Ammon's horn (tissue), 1 donor: ENCODE measurements around the gene SRSF12.

Source experiments
- DNase-seq: peaks from one replicate; pipeline ENCODE4 v3.0.0-alpha.2; 2016; ENCODE audit warnings: low spot score

The SRSF12 gene

GRCh38 chr6:89117211-89118108 lies at the start of gene SRSF12:
Gene SRSF12 (minus strand): TSS chr6:89118071. CDS start chr6:89117887, 184 bp downstream.
- DNase-seq: peak; percentile 29

GRCh38 chr6:89162047-89162371 lies 44.1 kb upstream of the SRSF12 start:
- no peak for DNase-seq

- no peak for DNase-seq
These were observed 43.6 kb upstream of the SRSF12 start for GRCh38 chr6:89161326-89162046.

- no peak for DNase-seq
These were observed 42.6 kb upstream of the SRSF12 start for GRCh38 chr6:89160331-89161092.

DNA sequence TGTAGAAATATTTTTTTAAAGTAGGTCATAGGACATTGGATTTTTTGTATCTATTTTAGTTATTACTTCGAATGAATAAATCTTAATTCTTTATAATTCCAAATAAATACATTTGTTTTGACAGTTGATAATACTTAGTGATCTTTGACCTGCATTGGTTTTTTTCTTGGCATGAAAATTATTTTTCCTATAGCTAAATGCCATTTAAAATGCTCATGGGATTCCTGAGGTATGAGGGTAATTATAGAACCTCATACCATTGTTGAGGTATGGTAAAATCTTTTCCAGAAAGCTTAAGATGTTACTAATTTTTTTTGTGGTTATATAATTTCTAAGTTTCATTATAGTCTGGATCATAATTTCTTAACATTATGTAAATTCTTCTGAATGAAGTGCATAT lies 36.3 kb upstream of the SRSF12 start:
- no peak for DNase-seq

- DNase-seq: no peak
These were observed 30.3 kb upstream of the SRSF12 start for GRCh38 chr6:89148016-89148750.

DNA sequence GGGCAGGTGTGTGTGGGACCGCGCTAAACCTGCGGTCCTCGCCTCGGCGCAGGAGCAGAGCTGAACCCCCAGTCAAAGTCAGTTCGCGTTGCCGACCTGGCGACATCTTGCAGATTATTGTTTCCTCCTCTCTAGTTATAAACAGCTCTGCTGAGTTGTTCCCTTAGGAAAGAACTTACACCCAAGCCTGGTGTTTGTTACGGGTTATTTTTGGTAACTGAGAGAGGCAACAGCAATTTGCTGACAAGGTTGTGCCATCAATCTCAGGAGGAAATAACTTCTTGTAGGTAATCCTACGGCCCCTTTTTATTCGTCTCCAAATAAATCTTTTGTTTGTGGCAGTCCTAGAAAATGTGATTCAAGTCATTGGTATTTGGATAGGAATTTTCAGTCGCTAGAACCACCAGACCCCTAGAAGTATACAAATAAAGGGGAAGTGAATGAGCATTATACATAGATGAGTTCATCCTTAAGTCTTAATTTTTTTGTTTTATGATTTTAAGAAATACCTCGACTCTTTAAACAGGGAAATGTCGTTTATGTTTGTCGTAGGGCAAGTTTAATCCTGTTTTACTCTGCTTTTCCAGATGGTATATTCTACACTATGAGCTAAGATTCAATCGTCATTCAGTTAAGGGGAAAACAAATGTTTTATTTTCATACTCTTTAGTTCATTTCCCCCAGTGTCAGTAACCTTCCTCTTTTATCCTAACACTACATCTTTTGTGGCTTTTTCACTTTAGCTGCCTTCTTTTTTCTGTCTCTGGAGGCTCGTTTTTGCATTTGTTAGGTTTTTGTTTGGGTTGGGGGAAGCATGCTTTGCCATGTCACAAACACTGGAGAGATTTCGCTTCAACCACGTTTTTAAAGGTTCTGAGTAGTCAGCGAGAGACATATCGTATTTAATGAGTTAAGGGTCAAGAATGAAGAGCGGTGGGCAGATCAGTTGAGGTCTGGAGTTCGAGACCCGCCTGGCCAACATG lies 29.1 kb upstream of the SRSF12 start:
- DNase-seq: peak; percentile 16

GRCh38 chr6:89145956-89146717 lies 28.3 kb upstream of the SRSF12 start, which contains the start of gene PM20D2:
Gene PM20D2 (plus strand): TSS chr6:89146055. CDS start chr6:89146145, 90 bp downstream.
- peak; percentile 48 for DNase-seq

DNA sequence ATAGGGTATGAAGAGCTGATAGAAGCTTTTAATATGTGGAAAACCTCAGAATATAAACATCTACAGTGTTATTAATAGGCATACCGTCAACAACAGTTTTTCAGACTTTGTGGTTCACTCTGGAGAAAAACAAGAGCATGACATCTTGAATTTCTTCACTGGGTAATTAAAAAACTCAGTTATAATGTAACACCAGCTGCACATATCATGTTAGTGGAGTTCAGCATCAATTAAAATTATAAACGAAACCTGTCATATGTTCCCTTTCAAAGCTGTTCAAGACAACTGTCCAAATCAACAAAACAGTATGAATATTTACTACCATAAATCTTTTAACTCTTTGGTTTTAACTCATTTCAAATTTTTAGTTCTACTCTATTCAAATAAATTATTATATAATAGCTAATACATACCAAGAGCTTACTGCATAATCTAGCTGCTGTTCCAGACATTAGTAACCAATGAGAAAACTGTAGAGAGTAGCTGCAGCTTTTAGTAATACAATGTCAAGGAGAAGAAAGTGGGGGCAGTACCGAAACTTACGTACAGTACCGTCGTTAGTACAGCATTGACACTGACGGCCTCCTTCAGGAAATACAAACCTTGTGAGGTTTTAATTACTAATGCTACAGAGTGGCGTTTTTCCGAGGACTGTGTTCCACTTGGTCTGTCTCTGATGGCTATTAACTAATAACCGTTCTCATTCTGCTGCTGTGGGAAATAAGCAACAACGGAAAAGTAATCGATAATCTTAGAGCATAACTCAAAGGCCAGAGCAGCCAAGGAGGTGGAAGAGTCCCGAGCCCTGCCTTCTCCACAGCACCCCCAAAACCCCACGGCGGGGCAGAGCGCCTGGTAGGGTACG lies 27.5 kb upstream of the SRSF12 start:
- DNase-seq: peak; percentile 32

- DNase-seq: no peak
These were observed 26.6 kb upstream of the SRSF12 start for GRCh38 chr6:89144354-89144906.

DNA sequence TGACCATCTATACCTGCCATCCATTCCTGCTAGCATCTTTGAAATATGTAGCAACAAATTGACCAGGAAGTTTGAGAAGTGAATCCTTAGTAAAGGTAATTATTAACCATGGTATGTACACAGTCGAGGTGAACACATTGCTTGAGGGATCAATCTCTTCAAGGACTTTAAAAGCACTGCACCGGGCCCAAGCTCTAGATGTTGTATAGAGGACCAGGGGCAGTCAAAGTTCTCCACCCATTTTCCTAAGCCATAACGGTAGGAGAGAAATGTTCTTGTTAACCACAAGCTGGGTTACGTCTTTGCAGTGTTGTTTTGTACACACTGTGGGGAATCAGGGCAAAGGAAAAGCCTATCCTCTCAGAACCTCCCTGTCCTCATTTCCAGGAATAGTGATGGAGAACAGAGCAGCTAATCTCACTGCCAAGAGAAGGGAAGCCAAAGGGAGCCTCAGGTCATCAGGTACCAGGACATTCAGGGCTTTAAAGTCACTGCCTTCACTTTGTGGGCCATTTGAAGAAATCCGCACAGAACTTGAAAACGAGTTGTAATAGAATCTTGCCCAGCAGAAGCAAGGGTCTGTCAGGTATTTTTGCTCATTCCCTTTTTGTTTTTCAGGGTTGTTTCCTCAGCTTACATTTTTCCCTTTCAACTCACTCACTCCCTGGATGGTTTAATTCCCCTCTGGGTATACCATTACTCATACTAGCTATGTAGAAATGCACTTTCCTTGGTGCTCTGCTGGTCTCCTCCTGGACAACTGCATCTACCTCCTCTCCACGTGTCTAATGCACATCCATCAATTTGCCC lies 22.7 kb upstream of the SRSF12 start:
- DNase-seq: no peak

- DNase-seq: no peak
These were observed 21.9 kb upstream of the SRSF12 start for GRCh38 chr6:89139509-89140346.

GRCh38 chr6:89138173-89138572 lies 20.3 kb upstream of the SRSF12 start:
- DNase-seq: no peak

GRCh38 chr6:89134723-89135122 lies 16.9 kb upstream of the SRSF12 start:
- DNase-seq: no peak

GRCh38 chr6:89133981-89134380 lies 16.1 kb upstream of the SRSF12 start:
- no peak for DNase-seq

DNA sequence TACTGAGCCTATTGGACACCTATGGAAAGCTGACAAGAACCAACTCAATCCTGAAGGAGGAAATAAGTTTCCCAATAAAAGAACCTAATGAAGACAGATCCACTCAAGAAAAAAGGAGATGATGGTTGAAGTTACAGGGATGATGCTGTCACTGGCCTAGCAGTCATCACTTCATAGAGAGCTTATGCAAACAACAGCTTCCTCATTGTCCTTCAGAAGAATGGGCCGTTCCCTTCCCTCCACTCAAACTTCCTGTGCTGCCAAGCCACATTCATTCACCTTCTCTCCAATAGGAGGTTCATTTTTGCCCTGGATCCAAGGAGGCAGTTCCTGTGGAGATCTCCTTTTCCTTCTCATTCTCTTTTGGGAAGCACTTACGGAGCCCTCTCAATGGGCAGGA lies 14.2 kb upstream of the SRSF12 start:
- DNase-seq: no peak

DNA sequence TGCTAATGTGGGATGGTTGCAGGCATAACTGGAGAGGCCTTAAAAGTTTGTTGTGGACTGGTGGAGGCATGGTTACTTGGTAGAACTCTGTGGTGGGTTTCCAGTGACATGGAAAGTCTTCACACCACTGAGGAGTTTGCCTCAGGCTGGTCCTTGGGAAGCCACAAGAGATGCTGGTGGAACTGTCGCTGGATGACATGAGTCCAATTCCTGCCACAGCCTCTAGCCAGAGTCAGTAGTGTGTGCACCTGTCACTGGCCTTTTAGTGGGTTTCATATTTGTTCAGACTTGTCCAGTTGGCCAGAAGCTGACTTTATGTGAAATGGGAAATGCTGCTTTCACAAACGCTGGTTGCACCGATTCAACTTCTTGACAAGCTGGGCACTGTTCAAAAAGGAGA lies 13.7 kb upstream of the SRSF12 start:
- no peak for DNase-seq
